GM21390 (cell line): ENCODE data around the gene NDUFB7.

Experiments
- ATAC-seq: cut with Tn5 transposase; IDR thresholded peaks from one replicate; pipeline ENCODE4 v1.9.1; 2021; ENCODE audit not compliant: unreplicated experiment

Gene NDUFB7

DNA sequence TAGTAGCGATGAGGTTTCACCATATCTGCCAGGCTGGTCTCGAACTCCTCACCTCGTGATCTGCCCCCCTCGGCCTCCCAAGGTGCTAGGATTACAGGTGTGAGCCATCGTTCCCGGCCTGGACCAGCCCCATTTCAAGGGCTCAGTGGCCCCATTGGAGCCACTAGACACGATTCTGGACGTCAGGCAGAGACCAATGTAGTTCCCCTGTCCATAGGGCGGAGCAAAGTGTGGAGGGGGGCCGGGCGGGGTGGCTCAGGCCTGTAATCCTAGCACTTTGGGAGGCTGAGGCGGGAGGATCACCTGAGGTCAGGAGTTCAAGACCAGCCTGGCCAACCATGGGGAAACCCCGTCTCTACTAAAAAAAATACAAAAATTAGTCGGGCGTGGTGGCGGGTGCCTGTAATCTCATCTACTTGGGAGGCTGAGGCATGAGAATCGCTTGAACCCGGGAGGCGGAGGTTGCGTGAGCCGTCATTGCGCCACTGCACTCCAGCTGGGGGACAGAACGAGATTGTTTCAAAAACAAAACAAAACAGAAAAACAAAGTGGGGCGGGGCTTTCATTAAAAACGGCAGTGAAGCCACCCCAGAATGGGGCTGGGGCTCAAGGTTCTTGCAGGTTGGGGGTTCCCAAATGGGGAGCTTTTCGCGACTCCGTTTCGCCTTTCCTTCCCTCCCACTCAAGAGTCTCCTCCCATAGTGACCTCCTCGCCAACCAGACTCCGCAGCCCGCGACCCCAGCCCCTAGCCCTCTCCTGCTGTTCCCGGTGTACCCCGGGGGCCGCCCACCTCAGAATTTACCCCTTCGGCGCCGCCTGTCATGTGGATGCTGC is 43.2 kb downstream of the NDUFB7 start:
- no peak for ATAC-seq

DNA sequence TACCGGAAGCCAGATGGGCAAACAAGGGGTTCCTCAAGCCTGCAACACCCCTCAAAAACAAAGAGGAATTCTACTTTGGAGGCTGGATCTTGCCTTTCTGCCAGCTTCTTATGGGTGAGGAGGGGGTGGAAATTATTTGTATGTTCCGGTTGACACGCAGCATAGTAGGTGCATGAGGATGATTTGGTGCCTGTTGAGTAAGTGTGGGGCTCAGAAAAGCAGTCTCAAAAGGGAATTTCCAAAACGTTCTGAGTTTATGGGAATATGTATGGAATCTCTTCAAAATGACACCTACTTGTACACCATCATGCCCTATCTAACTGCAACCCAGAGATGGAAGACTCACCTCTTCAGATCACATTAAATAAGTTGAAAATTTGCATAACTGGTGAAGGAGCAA is 45.4 kb downstream of the NDUFB7 start:
- ATAC-seq, result no peak

- no peak for ATAC-seq
Observed at GRCh38 chr19:14525729-14526128, 46.1 kb downstream of the NDUFB7 start.

- no peak for ATAC-seq
Observed at GRCh38 chr19:14520543-14520942, 51.3 kb downstream of the NDUFB7 start.

- ATAC-seq, result no peak
Observed at GRCh38 chr19:14519860-14520407, 51.9 kb downstream of the NDUFB7 start.

DNA sequence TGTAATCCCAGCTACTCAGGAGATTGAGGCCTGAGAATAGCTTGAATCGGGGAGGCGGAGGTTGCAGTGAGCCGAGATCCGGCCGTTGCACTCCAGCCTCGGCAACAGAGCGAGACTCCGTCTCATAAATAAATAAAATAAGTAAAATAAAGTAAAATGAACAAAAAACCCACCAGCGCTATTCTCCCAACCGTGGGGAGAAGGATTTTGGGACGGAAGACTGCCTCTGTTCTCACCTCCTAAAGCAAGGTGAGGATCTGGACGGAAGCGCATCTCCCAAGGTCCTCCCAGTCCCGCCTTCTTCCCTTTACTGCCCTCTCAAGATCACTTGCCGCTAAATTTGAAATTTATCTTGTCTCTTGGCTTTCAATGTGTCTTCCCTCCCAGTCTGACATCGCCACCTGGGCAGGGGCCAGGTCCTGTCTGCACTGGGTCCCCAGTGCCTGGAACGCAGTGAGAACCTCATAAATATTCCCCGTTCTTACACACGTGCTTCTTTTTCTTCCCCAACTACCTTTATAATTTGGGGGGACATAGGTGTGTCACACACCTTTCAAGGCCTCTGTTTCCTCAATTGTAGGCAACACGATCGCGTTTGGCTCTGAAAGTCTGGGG is 52.5 kb downstream of the NDUFB7 start:
- no peak for ATAC-seq

GRCh38 chr19:14517840-14518505 is 53.9 kb downstream of the NDUFB7 start, which contains the start of gene DNAJB1:
DNAJB1 (minus strand) TSS chr19:14518397; CDS start chr19:14518349, 48 bp downstream.
- ATAC-seq, result peak; percentile 56

- ATAC-seq, result peak; percentile 6
Observed at GRCh38 chr19:14517446-14517839, 54.4 kb downstream of the NDUFB7 start.

- no peak for ATAC-seq
Observed at GRCh38 chr19:14516746-14517438, 55.0 kb downstream of the NDUFB7 start.
